Endothelial cell (in vitro differentiated cells): Measurements from ENCODE around the gene CCND3. TPM values are rescaled to one million over a fixed set of nuclear protein-coding genes. Genes with fewer than 3 reads are reported as not detected.

Experiments
- DNase-seq: peaks from one replicate; pipeline ENCODE4 v3.0.0; 2021; ENCODE audit warnings: low spot score
- H3K27ac Mint-ChIP-seq: one replicate; pipeline ENCODE4 v1.8.0; 2021; ENCODE audit warnings: mixed read lengths, inconsistent platforms; ENCODE audit not compliant: unreplicated experiment
- H3K27me3 Mint-ChIP-seq: one replicate; pipeline ENCODE4 v1.8.0; 2021; ENCODE audit warnings: mild to moderate bottlenecking, moderate library complexity, mixed read lengths, inconsistent platforms; ENCODE audit not compliant: unreplicated experiment
- H3K36me3 Mint-ChIP-seq: one replicate; pipeline ENCODE4 v1.8.0; 2021; ENCODE audit warnings: mild to moderate bottlenecking, low read depth, mixed read lengths, inconsistent platforms; ENCODE audit not compliant: unreplicated experiment
- H3K4me1 Mint-ChIP-seq: one replicate; pipeline ENCODE4 v1.8.0; 2021; ENCODE audit warnings: mild to moderate bottlenecking, mixed read lengths, inconsistent platforms; ENCODE audit not compliant: unreplicated experiment
- H3K4me3 Mint-ChIP-seq: one replicate; pipeline ENCODE4 v1.8.0; 2021; ENCODE audit warnings: mild to moderate bottlenecking, mixed read lengths, inconsistent platforms; ENCODE audit not compliant: unreplicated experiment
- H3K9me3 Mint-ChIP-seq: one replicate; pipeline ENCODE4 v1.8.0; 2021; ENCODE audit warnings: mixed read lengths, inconsistent platforms; ENCODE audit not compliant: unreplicated experiment
- long read RNA-seq: library from polyadenylated mRNA; unstranded; transcript quantifications from one replicate; pipeline ENCODE4 v2.0.0, GENCODE V29; 2020; ENCODE audit not compliant: unreplicated experiment
- total RNA-seq: library from RNA; stranded (reverse); fragmentation: NEBNext Ultra II Directional; extraction: Animal tissue kit (Norgen Biotek cat#: 25700); gene quantifications from one replicate; pipeline ENCODE4 v1.2.1, GENCODE V29; 2021; ENCODE audit not compliant: unreplicated experiment
- TF ChIP-seq, protein P1 (sequence below): fragments of 200-600 bp; sonication (generic); IDR thresholded peaks from one replicate; pipeline ENCODE4 v1.5.0; 2021; ENCODE audit warnings: antibody characterized with exemption; ENCODE audit not compliant: unreplicated experiment

The CCND3 gene
- total RNA-seq = 39.3 TPM
- long read RNA-seq, transcript CCND3-203 (5 exons, 2,085 nt) = major isoform, 46 of 53 reads
- long read RNA-seq, partial matches to known transcripts = 2 of 53 reads
- long read RNA-seq, other reads (novel, unspliced or antisense) = 4 of 53 reads

DNA sequence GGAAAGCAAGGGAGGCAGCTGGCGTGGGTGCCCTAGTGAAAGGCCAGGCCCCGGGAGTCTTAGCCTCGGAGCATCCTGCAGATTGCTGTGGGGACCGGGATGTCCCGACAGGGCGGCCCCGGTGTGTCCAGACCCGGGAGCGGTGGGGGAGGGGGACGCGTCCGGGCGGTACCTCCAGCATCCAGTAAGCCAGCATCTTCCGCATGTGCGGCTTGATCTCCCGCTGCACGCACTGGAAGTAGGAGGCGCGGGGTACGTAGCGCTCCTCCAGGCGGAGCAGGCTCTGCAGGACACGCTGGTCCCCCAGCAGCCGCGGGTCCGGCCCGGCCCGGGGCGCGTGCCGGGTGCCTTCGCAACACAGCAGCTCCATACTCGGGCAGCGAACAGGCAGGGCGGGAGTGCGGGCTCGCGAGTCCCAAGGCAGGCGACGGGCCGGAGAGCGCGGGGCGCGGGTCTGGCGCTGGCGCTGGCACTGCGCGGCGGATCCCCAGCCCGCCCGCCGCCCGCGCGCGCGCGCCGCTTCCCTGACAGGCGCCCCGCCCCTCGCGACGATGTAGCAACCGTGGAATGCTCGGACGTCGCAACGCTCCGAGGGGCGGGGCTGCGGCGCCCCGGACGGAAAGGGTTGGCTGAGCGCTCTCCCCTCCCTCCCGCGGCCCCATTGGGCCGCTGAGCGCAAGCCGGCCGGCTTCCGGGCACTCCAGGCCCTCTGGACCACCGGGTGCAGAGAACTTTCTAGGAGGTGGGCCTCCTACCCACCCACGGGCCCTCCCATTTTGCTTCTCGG lies at the start of gene CCND3:
Gene CCND3 (minus strand): TSS at position 529 of the 787 bp plus-strand sequence. CDS start 159 bp downstream, at position 370.
- Mint-ChIP-seq H3K27ac (peak within 1 kb of the TSS; percentile 80), H3K27me3 (peaks cover 6% of the 10 kb centered on the region)

GRCh38 chr6:41986339-41986738 lies 44.7 kb upstream of the CCND3 start:
- Mint-ChIP-seq H3K4me1 (no peaks in the 10 kb centered on the region), H3K4me3 (no peak overlapping the region), H3K27me3 (no peaks in the 10 kb centered on the region), H3K27ac (no peak overlapping the region), H3K9me3 (no peaks in the 10 kb centered on the region), H3K36me3 (no peaks in the 10 kb centered on the region)
- TF ChIP-seq, protein P1, sequence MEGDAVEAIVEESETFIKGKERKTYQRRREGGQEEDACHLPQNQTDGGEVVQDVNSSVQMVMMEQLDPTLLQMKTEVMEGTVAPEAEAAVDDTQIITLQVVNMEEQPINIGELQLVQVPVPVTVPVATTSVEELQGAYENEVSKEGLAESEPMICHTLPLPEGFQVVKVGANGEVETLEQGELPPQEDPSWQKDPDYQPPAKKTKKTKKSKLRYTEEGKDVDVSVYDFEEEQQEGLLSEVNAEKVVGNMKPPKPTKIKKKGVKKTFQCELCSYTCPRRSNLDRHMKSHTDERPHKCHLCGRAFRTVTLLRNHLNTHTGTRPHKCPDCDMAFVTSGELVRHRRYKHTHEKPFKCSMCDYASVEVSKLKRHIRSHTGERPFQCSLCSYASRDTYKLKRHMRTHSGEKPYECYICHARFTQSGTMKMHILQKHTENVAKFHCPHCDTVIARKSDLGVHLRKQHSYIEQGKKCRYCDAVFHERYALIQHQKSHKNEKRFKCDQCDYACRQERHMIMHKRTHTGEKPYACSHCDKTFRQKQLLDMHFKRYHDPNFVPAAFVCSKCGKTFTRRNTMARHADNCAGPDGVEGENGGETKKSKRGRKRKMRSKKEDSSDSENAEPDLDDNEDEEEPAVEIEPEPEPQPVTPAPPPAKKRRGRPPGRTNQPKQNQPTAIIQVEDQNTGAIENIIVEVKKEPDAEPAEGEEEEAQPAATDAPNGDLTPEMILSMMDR = no peak
- DNase-seq = no peak

More for the DNA sequence above, at the start of gene CCND3:
- Mint-ChIP-seq H3K4me3 (peak within 1 kb of the TSS; percentile 93), H3K36me3 (peaks cover 7% of the 10 kb centered on the region), H3K9me3 (no peaks in the 10 kb centered on the region), H3K4me1 (peaks cover 31% of the 10 kb centered on the region)
- DNase-seq = peak; percentile 76
- TF ChIP-seq, protein P1 = no peak

DNA sequence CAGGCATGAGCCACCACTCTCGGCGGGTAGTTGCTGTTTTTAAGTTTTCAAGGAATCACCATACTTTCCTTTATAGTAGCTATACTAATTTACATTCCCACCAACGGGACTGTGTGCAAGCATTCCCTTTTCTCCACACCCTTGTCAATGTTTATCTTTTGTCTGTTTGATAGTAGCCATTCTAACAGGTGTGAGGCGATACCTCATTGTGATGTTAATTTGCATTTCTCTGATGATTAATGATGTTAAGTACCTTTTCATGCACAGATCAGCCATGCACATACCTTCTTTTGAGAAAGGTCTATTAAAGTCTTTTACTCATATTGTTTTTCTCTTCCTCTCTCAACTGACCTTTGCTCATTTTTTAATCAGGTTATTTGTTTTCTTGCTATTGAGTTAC lies 43.0 kb upstream of the CCND3 start:
- no peaks in the 10 kb centered on the region for H3K9me3 Mint-ChIP-seq
- TF ChIP-seq, protein P1 = no peak
- DNase-seq = no peak
- no peak overlapping the region for H3K4me3 Mint-ChIP-seq
- H3K27ac Mint-ChIP-seq = no peak overlapping the region
- no peaks in the 10 kb centered on the region for H3K4me1 Mint-ChIP-seq
- H3K27me3 Mint-ChIP-seq = no peaks in the 10 kb centered on the region
- H3K36me3 Mint-ChIP-seq = no peaks in the 10 kb centered on the region

DNA sequence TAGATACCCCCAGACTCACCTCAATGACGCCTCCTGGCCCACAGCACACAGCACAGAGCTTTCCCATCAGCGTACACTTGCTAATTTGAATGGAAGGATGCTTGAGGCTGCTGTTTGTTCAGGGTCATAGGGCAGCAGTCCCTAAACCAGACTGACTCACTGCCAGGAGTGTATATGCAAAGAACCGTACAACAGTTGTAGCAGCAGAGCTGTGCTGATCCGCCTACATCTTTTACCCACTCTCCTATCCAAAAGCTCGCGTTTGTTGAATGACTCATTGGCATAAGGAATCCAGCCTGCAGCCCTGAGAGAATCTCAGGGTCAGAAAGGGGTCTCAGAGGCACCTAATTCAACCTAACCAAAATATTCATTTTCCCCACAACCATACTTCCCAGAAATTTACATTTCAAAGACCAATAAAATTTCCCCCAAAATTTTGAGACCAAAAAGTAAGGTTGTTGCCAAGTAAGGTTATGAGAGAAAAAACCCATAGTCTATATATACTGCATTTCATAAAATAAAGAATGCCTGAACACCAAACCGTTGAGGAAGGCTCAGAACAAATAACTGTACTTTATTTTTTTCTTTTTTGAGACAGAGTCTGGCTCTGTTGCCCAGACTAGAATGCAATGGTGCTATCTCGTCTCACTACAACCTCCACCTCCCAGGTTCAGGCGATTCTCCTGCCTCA lies 35.3 kb upstream of the CCND3 start:
- Mint-ChIP-seq H3K27me3 (no peaks in the 10 kb centered on the region), H3K9me3 (no peaks in the 10 kb centered on the region), H3K27ac (no peak overlapping the region), H3K36me3 (no peaks in the 10 kb centered on the region), H3K4me3 (no peak overlapping the region), H3K4me1 (no peaks in the 10 kb centered on the region)
- no peak for DNase-seq
- TF ChIP-seq, protein P1 = no peak
